Thymus (tissue), 11 donors: ENCODE data around the gene PYROXD2. TPM values are rescaled to one million over a fixed set of nuclear protein-coding genes. Genes with fewer than 3 reads are reported as not detected.

ENCODE experiments used
- DNase-seq, 9 donors: peaks; one replicate each; pipeline ENCODE4 v3.0.0-alpha.2; 2013; ENCODE audit warnings: low spot score in 9 of 9, low read depth in 6 of 9, missing footprints in 1 of 9
- H3K27ac ChIP-seq, 2 donors: one replicate each; pipeline ENCODE4 v1.5.1; 2013; ENCODE audit warnings: control low read depth in 1 of 2, low read depth in 1 of 2, low read length in 1 of 2, mild to moderate bottlenecking in 1 of 2, moderate library complexity in 1 of 2
- H3K27me3 ChIP-seq, 2 donors: one replicate each; pipeline ENCODE4 v1.5.1; 2013; ENCODE audit warnings: low read length in 1 of 2; ENCODE audit not compliant: control insufficient read depth in 2 of 2, insufficient read depth in 1 of 2
- H3K36me3 ChIP-seq, 2 donors: one replicate each; pipeline ENCODE4 v1.5.1; 2013; ENCODE audit warnings: low read length in 1 of 2, mild to moderate bottlenecking in 1 of 2, moderate library complexity in 1 of 2; ENCODE audit not compliant: control insufficient read depth in 2 of 2, insufficient read depth in 2 of 2
- H3K4me1 ChIP-seq, 2 donors: one replicate each; pipeline ENCODE4 v1.5.1; 2013; ENCODE audit warnings: low read length in 2 of 2; ENCODE audit not compliant: control insufficient read depth in 2 of 2, insufficient read depth in 2 of 2
- H3K4me3 ChIP-seq, 2 donors: one replicate each; pipeline ENCODE4 v1.5.1; 2013; ENCODE audit warnings: low read length in 2 of 2, control low read depth in 1 of 2, mild to moderate bottlenecking in 1 of 2
- H3K9me3 ChIP-seq, 2 donors: one replicate each; pipeline ENCODE4 v1.5.1; 2013; ENCODE audit warnings: low read length in 1 of 2, mild to moderate bottlenecking in 1 of 2; ENCODE audit not compliant: control insufficient read depth in 2 of 2, insufficient read depth in 1 of 2
- WGBS: extraction: QIAGEN DNeasy Blood & Tissue Kit; methylation state at CpG from one replicate; pipeline ENCODE4 v1.1.7; 2013; 5-methylcytosine and 5-hydroxymethylcytosine counted together
- polyA plus RNA-seq: library from polyadenylated mRNA; stranded (reverse); fragments of 200-250 nt; gene quantifications from one replicate; pipeline ENCODE4 v1.2.3, GENCODE V29; 2013
- total RNA-seq: library from RNA; stranded (reverse); fragments of 120-200 nt; gene quantifications from one replicate; pipeline ENCODE4 v1.2.4, GENCODE V29; 2013
- donor health status: healthy.

The PYROXD2 gene
- total and polyA plus RNA-seq, 2 donors, result 2.0 to 17.8 TPM

DNA sequence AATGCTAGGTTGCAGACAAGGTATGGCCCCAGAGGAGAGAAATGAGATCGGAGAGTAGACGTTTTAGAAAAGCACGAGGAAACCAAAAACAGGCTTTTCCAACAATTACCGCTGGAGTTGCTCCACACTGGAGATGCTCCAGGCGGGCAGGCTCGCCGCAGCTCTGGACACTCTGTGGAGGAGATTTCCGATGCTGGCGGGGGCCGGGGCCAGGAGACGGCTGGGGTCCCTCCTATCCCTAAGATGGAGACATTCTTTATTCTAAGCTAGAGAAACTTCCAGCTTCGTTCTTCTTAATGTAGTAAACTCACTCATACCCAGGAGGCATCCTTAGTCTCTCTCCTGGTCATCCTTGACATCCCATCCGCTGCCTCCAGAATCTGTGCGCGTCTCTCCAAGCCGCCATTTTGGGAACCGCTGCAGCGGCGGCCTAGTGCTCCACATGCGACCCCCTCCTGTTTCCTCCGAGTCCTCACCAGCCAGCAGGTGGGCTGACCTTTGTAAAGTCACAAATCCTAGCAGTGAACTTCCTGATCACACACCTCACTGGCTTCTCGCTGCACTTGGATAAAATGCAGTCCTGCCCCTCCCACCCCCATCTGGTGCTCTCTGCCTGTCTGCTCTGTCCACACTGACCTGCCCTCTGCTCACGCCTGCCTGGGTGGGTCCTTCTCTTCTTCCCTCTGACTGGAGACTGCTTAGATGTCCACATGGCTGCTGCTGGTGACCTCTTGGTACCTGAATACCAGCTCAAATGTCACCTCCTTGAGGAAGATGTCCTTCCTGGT is 11.9 kb downstream of the PYROXD2 start:
- H3K27me3 ChIP-seq, result no peaks in the 10 kb centered on the region
- H3K27ac ChIP-seq, result no peak overlapping the region
- no peaks in the 10 kb centered on the region for H3K4me1 ChIP-seq
- no peaks in the 10 kb centered on the region for H3K36me3 ChIP-seq
- no peak overlapping the region for H3K4me3 ChIP-seq
- WGBS, result 97% methylated on average over 23 of the region's 23 CpGs
- no peaks in the 10 kb centered on the region for H3K9me3 ChIP-seq
- DNase-seq, result no peak

DNA sequence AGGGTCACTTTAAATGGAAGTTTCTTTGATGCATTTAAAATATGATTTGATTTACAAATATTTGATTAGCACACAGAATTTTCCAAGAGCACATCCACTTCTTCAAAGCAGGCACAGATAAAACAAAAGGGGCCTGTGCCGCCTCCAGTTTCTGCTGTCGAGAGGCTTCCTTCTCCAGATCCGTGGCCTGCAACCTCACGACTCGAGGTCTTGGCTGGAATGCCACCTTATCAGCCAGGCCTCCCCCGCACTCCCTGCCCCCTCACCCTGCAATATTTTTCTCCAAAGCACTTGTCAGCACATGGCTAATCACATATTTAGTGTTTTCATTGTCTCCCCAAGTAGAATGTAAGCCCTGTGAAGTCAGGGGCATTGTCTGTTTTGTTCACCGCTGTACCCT is 12.5 kb downstream of the PYROXD2 start:
- DNase-seq, result no peak
- Histone ChIP-seq H3K4me3 (no peak overlapping the region), H3K9me3 (no peaks in the 10 kb centered on the region), H3K4me1 (no peaks in the 10 kb centered on the region), H3K27me3 (no peaks in the 10 kb centered on the region), H3K27ac (no peak overlapping the region), H3K36me3 (no peaks in the 10 kb centered on the region)
- WGBS, result 97% methylated on average over 7 of the region's 7 CpGs

DNA sequence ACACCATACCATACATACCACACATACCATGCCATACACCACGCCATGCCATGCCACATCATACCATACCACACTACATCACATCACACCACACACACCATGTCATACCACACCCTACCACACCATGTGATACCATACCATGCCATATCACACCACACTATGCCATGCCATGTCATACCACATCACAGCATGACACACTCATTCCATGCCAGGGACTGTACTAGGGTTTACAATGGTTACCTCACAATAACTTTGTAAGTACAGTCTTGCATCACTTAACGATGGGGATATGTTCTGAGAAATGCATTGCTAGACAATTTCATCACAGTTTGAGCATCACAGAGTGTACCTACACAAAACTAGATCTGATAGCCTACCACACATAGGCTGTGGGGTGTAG is 14.5 kb downstream of the PYROXD2 start:
- Histone ChIP-seq H3K27ac (no peak overlapping the region), H3K36me3 (no peaks in the 10 kb centered on the region), H3K4me1 (no peaks in the 10 kb centered on the region), H3K27me3 (no peaks in the 10 kb centered on the region), H3K9me3 (no peaks in the 10 kb centered on the region), H3K4me3 (no peak overlapping the region)
- DNase-seq, result no peak
- 98% methylated on average over 2 of the region's 2 CpGs for WGBS

DNA sequence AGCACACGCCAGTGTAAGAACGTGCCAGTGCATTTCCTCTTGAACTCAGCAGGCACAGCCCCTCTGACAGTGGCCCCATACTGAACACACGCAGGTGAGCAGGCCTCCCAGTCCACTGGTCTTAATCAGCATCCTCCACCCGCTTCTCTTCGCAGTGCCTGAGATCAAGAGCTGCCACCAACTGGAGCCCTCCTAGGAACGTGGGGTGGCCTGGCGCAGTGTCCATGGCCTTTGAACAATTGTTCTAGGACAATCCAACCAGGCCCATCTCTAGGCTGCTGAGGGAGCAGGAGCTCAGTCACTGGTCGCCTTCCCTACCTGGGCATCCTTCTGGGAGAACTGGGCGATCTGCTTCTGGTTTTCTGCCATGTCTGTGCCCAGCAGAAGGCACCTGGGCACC is 15.2 kb downstream of the PYROXD2 start:
- H3K36me3 ChIP-seq, result no peaks in the 10 kb centered on the region
- DNase-seq, result no peak
- WGBS, result 95% methylated on average over 9 of the region's 9 CpGs

DNA sequence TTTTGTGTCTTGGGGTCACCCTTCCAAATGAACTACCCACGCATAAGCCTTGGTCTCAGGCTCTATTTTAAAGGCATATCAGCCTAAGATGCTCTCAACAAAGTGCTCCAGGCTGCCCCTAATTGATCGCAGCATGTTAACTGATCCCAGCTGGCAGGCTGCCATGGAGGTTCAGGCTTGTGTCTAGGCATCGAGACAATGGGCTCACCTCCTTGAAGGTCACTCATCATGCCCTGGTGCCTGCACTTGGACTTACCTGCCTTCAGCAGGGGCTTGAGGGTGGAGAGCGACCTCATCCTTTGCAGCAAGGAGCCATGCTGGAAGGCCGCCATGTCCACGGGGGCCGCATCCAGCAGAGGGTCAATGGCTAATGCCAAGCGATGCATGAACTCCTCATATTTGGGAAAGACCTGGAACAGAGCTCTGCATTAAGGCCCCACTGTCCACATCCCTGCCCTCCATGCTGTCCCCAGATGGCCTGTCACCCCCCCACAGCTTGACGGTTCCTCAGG is 17.8 kb downstream of the PYROXD2 start:
- Histone ChIP-seq H3K9me3 (no peaks in the 10 kb centered on the region), H3K27ac (no peak overlapping the region), H3K4me3 (no peak overlapping the region), H3K36me3 (no peaks in the 10 kb centered on the region), H3K4me1 (no peaks in the 10 kb centered on the region), H3K27me3 (no peaks in the 10 kb centered on the region)
- DNase-seq, result no peak
- 98% methylated on average over 9 of the region's 9 CpGs for WGBS

More for the DNA sequence above, 15.2 kb downstream of the PYROXD2 start:
- no peak overlapping the region for H3K27ac ChIP-seq
- no peak overlapping the region for H3K4me3 ChIP-seq
- H3K4me1 ChIP-seq, result no peaks in the 10 kb centered on the region
- H3K9me3 ChIP-seq, result no peaks in the 10 kb centered on the region
- no peaks in the 10 kb centered on the region for H3K27me3 ChIP-seq

DNA sequence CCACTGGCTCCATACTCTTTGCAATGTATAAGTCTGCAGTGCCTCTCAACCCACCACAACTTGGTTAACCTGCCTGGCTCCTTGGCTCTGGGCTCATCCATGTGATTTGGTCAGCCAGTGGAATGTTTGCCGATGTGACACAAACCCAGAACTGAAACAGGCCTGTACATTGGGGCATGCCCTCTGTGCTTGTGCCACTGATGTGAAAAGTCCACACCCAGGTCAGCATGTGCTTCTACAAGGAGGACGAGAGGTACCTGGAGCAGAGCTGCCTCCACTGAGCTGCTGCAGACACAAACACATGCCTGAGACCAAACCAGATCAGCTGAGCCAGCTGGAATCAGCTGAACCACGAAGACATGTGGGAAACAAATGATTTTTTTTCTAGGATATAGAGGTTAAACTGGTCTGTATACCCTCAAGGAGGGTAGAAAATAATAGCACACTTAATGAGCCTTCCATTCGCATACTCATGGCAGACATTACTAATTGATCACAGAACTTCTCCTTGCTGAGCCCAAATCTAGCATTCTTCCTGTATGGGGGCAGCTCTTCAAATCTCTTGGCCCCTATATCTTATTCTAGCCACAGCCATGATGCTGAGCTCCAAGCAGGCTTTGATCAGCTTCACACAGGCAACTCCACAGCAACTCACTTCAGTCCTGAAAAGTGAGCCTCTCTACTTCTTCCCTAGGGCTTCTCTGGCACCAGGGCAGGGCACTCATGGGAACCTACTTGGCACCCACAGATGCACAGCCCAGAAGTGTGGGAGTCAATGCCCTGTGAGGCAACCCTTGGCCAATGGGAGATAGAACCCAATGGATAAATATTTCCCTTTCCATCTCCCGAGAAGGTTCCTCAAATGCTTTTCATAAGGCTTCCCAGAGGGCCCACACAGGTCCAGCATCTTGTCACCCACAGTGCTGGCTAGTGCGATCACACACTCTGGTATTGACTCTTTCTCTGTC is 18.6 kb downstream of the PYROXD2 start:
- Histone ChIP-seq H3K9me3 (no peaks in the 10 kb centered on the region), H3K27me3 (no peaks in the 10 kb centered on the region), H3K36me3 (no peaks in the 10 kb centered on the region), H3K4me1 (no peaks in the 10 kb centered on the region), H3K4me3 (no peak overlapping the region), H3K27ac (no peak overlapping the region)
- WGBS, result 97% methylated on average over 6 of the region's 6 CpGs
- no peak for DNase-seq

DNA sequence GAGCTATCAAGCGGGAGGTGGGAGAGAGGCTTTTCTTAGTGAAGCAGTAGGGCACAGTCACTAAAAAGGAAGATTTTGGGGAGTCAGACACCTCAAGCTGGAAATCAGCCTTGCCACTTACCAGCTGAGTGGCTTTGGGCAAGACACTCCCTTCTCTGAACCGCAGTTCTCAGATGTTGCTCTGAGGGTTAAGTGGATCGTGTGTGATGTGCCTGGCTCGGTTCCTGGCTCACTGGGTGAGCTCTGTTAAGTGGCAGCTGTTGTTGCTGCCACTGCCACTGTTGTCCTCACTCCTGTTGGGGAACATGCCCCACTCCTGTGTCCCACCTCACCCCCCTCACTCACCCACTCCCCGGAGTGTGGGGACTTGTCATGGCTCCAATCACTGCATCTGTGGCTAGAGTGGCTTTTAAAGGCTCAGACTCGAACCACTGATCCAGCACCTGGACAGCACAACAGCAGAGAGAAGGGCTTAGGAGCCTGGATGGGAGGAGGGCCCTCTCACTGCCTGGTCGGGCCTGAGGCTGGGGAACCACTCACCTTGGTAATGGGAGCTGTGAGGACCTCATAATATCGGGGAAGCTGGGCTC is 20.0 kb downstream of the PYROXD2 start:
- WGBS, result 96% methylated on average over 8 of the region's 8 CpGs
- Histone ChIP-seq H3K27ac (no peak overlapping the region), H3K36me3 (no peaks in the 10 kb centered on the region), H3K4me1 (peaks cover 0 to 6% of the 10 kb centered on the region in 2 donors), H3K27me3 (no peaks in the 10 kb centered on the region), H3K9me3 (no peaks in the 10 kb centered on the region), H3K4me3 (no peak overlapping the region)
- DNase-seq, result no peak

DNA sequence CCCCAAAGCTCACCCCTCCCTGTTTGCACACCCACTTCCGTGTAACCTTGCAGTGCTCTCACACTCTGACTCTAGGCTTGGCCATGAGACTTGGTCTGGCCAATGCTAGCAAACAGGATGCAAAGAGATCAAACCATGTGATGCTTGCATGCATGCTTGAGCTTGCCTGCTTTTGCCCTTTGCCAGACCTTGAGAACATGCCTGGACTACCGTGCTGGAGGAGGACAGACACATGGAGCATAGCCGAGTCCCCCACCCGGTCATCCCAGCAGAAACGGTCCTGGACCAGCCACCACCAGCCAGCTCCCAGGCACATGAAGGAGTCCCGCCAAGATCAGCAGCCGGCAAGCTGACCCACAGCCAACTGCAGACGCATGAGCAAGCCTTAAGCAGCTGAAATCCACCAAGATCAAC is 23.4 kb downstream of the PYROXD2 start:
- no peak for DNase-seq
- Histone ChIP-seq H3K27ac (no peak overlapping the region), H3K4me1 (peaks cover 0 to 6% of the 10 kb centered on the region in 2 donors), H3K9me3 (no peaks in the 10 kb centered on the region), H3K36me3 (no peaks in the 10 kb centered on the region), H3K4me3 (no peak overlapping the region), H3K27me3 (no peaks in the 10 kb centered on the region)
- WGBS, result 94% methylated on average over 8 of the region's 8 CpGs
